Astrocyte of the cerebellum (primary cell): ENCODE measurements around the gene STPG2.
A peak's percentile ranks its signal among the peaks of the same experiment; 100 is the strongest.

Source experiments
- DNase-seq: peaks from one replicate; pipeline ENCODE4 v3.0.0-alpha.2; 2011; ENCODE audit warnings: low read depth
- H3K4me3 ChIP-seq: 2 replicates; pipeline ENCODE4 v1.5.1; 2011; ENCODE audit warnings: mild to moderate bottlenecking, low read depth, low read length, moderate library complexity
- in situ Hi-C: cut with HindIII; loops from 2 replicates; pipeline ENCODE4 v1.10.0; 2017; ENCODE audit warnings: low sequenced_read_pairs
- TF ChIP-seq, protein P1 (sequence below): IDR thresholded peaks from 2 replicates; pipeline ENCODE4 v1.5.1; 2012; ENCODE audit warnings: low read length, low read depth, moderate library complexity, mild to moderate bottlenecking; ENCODE audit errors: missing control alignments

The STPG2 gene

DNA sequence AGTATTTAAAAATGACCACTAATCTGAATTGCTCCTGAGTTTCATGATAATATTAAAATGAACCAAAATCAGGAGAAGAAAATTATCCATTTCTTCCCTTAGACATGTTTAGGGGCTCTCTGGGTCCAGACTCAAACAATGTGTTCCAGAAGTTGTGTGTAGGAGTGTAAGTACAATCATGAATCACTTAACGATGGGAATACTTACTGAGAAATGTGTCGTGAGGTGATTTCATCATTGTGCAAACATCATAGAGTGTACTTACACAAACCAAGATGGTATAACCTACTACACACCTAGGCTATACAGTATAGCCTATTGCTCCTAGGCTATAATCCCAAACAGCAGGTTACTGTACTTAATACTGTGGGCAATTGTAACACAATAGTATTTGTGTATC, 74.8 kb downstream of the STPG2 start:
- TF ChIP-seq, protein P1, sequence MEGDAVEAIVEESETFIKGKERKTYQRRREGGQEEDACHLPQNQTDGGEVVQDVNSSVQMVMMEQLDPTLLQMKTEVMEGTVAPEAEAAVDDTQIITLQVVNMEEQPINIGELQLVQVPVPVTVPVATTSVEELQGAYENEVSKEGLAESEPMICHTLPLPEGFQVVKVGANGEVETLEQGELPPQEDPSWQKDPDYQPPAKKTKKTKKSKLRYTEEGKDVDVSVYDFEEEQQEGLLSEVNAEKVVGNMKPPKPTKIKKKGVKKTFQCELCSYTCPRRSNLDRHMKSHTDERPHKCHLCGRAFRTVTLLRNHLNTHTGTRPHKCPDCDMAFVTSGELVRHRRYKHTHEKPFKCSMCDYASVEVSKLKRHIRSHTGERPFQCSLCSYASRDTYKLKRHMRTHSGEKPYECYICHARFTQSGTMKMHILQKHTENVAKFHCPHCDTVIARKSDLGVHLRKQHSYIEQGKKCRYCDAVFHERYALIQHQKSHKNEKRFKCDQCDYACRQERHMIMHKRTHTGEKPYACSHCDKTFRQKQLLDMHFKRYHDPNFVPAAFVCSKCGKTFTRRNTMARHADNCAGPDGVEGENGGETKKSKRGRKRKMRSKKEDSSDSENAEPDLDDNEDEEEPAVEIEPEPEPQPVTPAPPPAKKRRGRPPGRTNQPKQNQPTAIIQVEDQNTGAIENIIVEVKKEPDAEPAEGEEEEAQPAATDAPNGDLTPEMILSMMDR = no peak
- in situ Hi-C loops = no loop called here
- no peak overlapping the region for H3K4me3 ChIP-seq
- DNase-seq = no peak

DNA sequence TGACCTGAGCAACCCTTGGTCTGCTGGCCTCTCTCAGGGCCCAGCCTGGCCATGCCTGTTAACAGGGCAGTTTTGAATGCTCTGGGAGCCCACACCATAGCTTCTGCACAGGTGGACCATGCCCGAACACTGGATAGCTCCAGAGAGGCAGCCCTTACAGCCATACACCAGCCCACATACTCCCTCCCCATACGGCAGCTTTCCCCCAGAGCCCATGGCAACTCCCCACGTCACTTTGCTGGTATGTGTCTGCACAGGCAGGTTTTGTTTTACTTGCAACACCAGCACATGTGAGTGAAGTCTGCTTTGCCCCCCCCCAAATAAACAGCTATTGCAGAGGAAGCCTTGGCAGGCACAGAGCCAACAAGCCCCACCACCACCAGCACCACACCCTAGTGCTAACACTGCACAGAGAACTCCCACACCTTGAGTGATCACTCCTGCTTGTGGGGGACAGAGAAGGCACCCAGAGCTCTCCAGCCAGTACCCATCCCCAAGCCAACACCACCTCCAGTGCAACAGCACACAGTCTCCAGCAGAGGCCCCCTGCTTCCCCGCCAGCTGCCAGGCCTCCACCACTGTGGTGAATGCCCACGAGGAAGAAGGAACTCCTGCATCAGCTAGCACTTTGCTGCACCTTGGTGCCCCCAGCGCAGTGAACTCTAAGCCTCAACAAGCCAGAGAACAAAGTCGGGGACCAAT, 87.3 kb downstream of the STPG2 start:
- TF ChIP-seq, protein P1 = no peak
- no peak for DNase-seq
- H3K4me3 ChIP-seq = no peak overlapping the region
- in situ Hi-C loops = no loop called here

DNA sequence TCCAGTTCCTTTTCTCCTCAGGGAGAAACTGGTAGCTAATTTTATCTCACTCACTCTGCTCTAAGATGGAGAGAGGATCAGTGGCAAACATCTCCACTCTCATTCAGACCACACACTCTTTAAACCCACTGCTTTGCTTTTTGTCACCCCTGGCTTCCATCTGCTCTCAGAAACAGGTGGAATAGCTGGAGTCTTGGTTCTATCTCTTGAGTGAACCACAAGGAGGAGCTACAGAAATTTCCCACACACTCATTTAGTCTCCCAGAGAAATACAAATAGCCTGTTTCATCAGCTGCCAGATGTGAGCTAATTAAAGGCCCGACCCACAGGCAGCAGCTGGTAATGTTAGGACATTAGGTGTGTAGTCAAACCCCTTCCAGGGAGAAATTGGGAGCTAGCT, 96.6 kb downstream of the STPG2 start:
- TF ChIP-seq, protein P1 = no peak
- in situ Hi-C loops = no loop called here
- DNase-seq = no peak
- no peak overlapping the region for H3K4me3 ChIP-seq

DNA sequence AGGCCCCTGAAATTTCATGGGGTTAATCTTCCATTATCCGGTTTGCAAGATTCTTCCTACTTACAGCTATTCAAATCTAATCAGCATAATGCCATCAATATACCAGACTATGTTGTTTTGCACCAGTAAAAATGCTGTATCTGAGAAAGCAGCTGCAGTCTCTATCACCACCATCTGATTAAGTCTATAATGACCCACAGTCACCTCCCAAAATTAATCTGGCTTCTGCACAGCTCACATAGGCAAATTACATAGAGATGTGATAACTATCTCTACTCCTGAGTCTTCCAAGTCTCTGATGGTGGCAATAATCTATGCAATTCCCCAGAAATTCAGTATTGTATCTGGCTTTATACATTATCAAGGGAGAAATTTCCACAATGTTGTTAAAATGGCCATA, 113.2 kb downstream of the STPG2 start:
- no peak overlapping the region for H3K4me3 ChIP-seq
- in situ Hi-C loops = no loop called here
- TF ChIP-seq, protein P1 = no peak
- no peak for DNase-seq

DNA sequence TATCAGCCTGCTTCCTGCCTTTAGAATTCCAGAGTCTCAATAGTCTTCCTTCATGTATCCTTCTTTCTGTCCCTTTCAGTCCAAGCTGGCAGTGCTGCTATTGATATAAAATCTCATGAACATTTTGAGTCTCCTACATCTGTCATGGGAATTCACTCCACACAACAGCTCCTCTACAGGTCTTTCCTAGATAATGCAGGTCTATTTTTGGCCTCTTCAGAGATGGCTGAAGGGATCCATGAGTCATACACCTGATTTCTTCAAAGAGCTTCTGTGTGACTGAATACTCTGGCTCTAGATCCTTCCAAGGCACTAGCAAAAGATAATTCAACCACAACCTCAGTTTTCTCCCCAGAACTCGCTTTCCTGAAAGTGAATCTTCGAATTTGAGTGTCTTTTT, 115.4 kb downstream of the STPG2 start:
- no peak for DNase-seq
- no peak overlapping the region for H3K4me3 ChIP-seq
- TF ChIP-seq, protein P1 = peak; percentile 11
- in situ Hi-C loops = no loop called here

DNA sequence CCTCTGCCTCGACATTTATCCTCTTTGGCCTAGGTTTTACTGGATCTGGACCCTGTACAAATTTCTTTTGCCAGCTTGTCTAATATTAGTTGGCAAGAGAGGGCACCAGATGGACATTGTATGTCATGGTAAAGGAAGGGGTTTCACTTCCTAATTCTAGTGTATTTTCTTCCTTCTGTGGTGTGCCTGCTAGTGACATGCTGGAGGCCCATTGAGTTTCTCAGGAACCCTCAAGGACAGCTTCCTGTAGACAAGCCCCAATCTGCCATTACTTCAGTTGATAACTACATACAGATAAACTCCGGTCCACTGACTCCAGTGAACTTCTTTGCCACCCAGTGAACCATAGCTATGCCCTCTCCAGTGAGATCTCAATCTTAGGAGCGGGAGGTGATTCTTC, 116.9 kb downstream of the STPG2 start:
- in situ Hi-C loops = no loop called here
- DNase-seq = no peak
- H3K4me3 ChIP-seq = no peak overlapping the region

More for the DNA sequence above, 116.9 kb downstream of the STPG2 start:
- TF ChIP-seq, protein P1 = no peak
